Right forelimb (tissue), 1 donor: ENCODE data around the gene SLC36A1.

Source experiments
- DNase-seq: peaks from one replicate; pipeline ENCODE4 v3.0.0-alpha.2; 2018

SLC36A1 gene

DNA sequence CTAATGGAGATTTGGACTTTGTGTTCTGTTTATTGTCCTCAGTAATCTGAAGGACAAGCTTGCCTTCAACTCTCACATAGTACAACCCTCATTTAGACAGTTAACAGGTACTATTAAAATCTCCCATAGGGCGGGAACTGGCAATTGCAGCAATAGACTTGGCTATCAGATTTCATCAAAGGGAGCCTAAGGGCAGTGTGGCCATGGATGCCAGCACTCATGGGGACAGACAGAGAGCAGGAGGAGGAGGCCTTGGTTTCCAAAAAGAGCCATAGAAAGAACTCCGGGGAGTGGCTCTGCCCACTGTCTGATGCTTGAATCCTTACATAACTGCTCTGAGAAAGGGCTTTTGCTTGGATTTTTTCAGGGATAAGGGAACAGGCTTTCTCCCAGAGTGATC lies 6.8 kb downstream of the SLC36A1 start:
- DNase-seq = no peak

DNA sequence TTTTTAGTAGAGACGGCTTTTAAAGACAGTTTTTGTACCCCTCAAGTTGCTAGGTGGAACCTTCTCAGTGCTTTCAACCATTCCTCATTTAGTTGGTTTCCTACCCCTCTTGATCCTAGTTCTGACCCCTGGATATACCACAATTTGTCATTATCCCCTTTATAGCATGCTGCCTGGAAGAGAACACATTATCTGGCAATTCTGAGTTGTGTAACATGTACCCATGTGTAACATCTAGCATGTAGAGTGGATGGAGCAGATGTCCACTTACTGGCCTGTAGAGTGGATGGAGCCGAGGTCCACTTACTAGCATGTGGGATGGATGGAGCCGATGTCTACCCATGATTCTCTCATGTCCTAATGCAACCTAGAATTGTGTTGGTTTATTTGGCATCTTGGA lies 7.5 kb downstream of the SLC36A1 start:
- DNase-seq = no peak

DNA sequence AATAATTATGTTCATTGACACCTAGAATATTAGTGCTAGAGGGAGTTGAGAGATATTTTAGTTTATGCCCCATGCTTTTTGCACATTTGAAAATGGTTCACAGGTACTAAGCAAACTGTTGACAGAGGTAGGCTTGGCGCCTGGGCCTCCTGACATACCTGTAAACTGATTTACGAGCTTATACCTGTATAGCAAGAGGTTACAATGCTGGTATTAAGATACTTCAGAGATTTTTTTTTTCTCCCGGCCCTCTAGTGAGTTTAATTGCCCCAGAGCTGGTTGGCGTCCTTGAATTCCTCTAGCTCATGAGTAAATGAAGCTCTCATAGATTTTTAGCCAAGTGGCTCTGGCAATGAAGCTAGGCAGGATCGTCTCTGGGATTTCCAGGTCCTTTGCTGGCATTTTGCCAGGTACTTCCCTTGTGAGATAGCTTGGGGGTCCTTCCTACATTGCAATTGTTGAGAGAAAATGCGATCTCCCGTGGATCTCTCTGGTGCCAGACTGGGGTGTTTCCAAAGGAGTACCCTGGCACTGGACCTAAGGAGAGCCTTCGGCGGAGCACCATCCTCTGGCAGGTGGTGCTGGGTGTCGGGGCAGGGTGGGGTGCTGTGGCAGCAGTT lies 9.0 kb downstream of the SLC36A1 start:
- no peak for DNase-seq

DNA sequence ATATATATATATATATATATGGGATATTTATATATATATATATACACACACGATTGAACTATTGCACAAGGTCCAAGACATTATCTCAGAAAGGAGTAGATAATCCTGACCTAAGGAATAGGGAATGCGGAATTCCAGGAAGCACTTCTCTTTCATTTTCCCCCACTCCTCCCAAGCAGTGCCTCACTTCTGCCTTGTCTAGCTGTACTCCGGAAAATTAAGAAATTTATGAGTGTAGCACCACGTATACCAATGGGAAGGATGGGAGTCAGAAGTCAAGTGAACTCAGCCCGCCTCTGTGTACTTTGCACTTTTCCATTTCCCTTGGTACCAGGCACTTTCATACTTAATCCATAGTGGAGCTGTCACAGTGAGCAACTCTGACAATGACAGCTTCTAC lies 10.9 kb downstream of the SLC36A1 start:
- DNase-seq = no peak

DNA sequence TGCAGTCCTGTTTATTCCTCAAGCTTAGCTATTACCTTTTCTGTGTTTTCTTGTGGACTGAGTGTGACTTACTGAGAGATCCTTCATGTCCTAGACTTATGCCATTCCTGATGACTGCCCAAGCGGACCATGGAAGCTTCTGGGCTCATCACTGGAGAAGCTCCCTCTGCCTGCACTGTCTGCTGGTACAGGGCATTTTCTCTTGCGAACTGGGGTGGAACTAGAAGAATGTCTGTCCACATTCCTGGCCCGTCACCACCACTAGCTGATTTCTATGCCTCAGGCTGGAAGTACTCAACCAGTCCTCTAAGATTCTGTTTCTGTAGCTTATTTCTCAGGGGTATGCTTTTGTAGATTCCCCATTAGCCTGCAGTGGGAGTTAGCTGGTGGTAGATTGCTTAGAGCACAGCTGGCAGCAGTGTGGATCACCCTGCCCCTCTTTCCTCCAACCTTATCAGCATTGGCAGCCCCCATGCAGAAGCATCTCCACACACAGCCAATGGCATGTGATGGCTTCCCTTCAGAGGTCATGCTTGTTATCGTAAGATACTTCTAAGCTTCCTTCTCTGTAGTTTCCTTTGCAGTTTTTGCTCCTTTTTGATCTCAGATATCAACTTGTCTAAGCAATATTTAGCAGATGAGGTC lies 12.4 kb downstream of the SLC36A1 start:
- no peak for DNase-seq

DNA sequence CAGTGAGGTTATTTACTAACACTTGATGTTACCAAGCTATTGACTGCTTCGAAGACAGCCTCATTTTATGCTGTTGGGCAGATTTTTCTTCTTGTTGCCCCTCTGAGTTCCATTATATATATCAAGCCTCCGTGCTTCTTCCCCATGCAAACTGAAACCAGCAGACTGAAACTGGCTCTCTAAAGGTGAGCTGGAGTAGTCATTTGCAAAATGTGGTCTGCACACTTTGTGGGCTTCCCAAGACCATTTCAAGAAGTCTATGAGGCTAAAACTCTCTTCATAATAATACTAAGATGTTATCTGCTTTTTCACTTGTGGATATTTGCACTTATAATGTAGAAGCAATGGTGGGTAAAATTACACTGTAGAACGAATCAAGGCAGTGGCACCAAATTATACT lies 13.9 kb downstream of the SLC36A1 start:
- DNase-seq = no peak

DNA sequence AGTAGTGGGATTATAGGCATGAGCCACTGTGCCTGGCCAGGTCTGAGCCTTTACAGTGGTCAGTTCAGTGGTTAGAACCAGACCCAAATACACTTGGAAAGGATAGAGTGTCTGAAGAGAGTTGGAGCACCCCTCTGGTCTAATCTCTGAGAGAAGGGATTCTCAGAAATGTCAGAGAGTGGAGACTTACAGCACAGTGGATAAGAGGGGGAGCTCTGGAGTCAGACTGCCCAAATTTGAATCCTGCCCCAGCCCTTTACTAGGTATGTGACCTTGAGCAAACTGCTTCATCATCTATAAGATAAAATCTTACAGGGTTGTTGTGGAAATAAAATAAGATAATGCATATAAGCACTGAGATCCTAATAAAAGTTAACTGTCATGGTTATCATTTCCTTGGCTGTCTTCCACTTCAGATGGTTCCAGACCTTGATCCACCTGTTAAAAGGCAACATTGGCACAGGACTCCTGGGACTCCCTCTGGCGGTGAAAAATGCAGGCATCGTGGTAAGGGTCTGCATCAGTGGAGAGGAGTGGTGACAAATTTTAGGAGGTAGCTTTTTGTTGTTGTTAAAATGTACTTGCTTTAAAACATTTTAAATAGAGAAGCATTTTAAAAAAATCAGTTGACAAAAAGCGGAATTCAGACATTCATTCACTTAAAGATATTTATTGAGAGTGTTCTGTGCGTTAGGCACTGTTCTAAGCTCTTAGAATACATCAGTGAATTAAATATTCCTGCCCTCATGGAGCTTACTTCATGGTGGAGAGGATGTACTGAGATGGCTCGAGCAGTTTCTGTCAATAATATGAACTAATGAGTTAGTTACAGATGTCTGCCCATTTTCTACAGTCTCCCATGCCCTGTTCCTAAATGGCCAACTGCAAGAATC lies 16.0 kb downstream of the SLC36A1 start:
- no peak for DNase-seq

DNA sequence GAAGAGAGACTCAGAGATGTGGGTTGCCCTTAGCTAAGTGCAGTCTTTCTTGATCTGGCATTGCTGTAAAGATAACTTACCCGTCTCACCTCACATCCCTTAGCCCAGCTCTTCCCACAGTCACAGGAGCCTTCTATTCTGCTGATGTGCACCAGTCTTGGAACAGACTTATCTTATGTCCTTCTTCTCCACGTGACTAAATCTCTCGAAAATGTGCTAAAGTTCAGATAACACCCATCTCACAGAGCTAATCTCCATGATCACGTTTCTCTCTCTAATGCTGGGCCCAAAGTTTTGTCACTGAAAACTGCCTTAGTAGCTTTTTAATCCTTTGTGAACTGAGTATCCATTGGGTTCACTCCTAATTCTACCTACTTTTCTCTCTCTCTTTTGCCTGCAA lies 16.7 kb downstream of the SLC36A1 start:
- DNase-seq = no peak

DNA sequence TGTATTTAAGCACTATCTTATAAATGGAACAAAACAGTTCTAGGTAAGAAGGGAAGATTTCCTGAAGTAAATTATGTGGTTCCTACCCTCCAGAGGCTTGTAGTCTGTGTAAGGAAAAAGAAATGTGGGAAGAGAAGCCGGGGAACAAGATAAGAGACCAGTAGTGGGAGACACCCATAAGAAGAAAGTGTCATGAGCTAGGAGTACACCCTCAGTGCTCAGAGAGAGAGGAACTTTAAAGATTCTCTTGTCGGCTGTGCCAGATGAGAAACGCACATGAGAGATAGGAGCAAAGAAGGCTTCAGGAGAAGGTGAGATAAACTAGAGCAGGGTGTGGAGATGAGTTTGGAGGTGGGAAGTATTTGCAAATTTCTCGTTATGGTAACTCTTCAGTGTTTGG lies 18.1 kb downstream of the SLC36A1 start:
- DNase-seq = no peak

DNA sequence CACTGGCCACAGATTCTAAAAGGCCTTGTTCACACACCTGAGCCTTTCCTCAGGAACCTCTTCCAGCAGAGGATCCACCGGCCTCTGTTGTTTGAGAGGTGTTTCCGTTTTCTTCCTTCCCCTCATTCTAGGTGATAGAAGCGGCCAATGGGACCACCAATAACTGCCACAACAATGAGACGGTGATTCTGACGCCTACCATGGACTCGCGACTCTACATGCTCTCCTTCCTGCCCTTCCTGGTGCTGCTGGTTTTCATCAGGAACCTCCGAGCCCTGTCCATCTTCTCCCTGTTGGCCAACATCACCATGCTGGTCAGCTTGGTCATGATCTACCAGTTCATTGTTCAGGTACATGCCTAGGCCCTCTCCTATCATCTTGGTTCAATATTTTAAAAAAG lies 20.2 kb downstream of the SLC36A1 start:
- DNase-seq = no peak

DNA sequence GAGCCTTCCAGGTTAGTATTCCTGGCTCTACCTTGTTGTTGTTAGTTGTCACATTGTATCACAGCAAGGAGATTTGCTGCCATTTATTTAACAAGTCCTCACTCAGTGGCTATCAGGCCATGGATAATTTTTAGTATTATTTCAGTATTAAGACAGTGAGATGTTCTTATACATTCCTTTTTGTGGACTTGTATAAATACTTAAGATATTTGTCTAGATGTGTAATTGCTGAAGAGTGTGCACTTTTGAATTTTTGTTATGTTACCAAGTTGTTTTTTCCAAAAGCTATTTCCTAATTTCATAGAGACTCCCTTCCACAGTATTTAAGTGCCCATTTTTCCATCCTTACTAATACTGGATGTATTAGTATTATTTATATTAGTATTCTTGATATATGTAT lies 22.0 kb downstream of the SLC36A1 start:
- DNase-seq = no peak

DNA sequence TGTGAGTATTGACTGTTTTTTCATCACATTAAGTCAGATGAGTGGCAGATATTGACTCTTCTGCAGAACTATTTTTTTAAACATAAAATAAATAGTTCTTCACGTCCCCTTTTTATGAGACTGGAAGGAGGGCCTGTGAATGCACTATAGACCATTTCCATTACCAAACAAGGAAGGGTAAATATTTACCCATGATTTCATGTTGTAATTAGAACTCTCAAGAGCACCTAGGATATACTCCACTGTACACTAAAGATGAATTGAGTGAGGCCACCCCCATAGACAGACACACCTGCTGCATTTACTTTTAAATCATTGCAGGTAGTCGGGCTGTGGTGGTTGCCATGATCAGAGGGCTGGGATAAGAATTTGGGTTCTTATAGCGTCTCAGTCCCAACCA lies 22.6 kb downstream of the SLC36A1 start:
- no peak for DNase-seq

DNA sequence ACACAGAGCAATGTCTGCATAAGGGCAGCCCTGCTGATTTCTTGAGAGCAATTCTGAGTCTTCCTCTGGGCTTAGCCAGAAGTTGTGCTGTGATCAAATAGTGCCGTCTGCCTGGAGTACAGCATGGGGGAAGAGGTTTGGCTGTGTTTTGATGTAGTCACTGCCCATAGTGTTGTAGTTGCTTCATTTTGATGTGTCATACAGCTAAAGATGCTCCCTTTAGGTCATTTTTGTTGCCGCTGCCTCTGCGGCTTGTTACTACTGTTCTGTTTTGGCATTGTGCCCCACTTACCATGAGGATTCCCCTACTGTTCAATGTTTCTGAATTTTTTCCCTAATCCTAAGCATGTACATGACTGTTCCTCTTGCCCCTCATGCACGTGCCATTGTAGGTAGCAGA lies 23.0 kb downstream of the SLC36A1 start:
- DNase-seq = no peak

DNA sequence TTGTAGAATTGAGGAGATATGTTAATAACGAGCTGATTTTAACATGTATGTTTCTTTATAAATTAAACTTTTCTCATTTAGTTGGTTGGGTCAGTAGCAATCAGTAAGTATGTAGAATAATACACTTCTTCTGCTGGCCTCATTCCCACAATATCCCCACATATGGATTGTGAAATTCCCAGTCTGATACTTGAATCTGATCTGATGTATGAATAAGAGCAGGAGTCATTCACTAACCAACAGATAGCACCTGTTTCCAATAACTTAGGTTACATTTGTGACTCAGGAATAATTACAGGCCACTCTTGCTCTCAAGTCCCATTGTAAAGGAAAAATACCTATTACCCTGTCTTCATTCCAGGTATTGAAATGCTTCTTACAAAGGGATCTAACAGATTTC lies 23.9 kb downstream of the SLC36A1 start:
- DNase-seq = no peak

DNA sequence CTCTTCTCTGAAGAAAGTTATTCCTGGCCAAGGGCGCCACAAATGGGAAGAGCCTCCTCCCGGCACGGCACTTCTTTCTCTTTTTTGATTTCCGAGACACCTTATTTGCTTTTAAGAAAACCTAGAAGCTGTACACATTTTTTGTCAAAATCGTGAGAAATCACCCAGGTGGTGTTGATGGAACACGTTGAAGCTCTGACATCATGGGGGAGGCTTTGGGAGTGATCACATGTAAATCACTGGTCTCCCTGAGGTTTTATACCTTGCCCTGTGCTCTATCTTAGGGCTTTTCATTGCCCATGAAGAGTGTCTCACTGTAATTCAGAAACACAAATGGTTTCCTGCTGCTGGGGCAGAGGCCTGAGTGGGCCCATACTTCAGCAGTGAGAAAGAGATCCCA lies 27.4 kb downstream of the SLC36A1 start:
- DNase-seq = no peak

DNA sequence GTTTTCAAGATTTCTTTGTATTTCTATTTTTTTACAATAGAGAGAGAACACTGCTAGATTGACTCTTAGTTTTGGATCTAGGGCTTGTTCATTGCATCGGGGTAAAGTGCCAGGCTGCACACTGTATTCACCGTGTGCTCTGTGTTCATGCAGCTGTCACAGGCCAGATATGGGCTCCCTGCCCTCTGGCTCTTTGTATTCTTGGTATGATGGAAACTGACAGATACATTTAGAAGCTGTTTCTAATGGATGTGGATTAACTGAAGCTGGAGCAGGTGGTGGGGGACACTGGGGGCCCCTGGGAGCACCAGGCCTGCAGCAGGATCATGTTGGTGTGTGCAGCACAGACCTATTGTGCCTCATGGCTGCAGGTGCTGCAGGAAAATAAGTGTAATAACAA lies 28.0 kb downstream of the SLC36A1 start:
- DNase-seq = no peak

DNA sequence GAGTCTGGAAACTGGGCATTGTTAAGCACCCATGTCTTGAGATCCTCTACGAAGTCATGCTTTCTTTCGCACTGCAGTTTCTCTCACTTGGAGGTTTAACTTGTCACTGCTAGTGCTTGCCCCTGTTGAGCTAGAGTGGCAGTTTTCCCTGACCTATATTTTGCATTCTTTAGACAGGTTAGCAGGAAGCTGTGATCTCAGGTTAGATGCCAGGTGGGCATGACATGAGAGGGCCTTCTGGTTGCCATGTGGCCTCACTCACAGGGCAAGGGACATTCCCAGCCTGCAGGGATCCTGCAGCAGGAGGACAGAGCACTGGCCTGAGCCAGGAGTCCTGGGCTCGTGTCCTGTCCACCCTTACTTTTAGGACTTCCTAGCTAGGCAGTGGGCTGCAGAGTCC lies 28.6 kb downstream of the SLC36A1 start:
- DNase-seq = no peak

DNA sequence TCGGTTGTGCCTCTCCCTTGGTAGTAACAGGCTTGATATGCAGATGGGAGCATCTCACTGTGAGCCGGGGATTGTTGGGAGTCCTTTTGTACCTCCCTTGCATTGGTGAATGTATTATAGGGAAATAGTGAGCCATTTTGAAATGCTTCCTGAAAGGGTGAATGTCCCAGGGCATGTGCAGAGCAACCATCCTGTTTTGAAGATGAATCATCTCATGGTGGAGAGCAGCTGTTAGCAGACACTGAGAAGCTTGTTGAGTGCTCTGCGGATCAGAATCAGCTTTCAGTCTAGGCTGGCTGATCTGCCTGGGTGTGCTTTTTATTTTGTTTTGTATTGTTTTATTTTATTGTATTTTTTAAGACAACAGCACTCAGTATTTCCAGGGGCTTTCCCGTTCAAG lies 29.7 kb downstream of the SLC36A1 start:
- DNase-seq = no peak

DNA sequence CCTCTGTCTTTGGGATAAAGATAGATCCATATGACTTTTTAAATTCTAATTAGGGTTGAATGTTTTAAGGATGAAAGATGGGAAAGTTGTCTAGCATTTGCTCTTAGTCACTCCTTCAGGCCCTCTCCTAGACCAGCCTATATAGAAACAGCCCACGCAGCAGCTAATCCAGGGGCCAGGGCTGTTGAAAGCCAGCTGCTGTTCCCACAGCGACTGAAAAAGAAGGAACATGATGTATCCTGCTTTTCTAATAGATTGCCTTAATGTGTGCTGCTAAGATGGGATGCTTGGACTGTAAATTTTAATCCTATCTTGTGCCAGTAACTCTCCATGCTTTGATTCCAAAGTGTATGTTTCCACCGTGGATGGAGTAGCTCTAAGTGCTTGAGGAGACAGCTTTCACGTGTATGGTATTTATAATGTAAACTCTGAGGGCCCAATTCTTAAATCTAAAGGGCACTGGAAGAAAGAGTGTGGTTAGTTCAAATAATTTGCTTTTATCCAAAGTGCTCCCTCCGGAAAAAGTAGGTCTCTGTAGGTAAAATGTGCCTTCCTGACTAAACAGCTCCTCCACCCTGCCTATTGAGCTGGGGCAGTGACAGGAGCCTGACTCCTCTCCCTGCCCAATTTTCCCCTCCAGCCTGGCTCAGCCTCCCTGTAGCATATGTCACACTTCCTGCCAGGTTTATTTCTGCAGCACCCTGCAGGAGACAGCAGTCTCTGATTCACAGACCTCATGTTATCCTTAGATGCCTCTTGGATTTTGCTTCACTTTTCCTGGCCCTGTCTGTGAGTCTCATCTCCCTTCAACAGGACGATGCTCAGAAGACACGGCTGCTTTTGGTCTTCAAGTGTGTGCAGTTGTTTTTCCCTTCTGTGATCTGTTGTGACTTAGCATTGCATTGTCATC lies 33.2 kb downstream of the SLC36A1 start:
- DNase-seq = no peak

DNA sequence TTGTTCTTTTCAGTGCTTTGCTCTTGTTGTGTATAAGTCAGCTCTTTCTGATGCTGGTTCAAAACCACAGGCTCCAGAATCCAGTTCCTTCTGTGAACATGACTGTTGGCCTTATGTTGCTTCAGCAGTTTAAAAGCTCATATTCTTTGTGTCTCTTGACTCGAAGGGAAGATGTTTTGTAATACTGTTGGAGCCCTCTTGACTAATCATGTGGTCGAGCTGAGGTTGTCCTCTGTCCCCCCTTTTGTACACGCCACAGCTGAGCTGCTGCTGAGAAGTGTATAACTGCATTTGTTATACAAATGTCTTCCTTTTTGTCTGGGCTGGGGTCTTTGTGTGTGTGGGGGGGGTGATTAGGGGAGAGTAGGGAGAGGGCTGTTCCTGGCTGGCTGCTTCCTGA lies 35.8 kb downstream of the SLC36A1 start:
- DNase-seq = no peak

DNA sequence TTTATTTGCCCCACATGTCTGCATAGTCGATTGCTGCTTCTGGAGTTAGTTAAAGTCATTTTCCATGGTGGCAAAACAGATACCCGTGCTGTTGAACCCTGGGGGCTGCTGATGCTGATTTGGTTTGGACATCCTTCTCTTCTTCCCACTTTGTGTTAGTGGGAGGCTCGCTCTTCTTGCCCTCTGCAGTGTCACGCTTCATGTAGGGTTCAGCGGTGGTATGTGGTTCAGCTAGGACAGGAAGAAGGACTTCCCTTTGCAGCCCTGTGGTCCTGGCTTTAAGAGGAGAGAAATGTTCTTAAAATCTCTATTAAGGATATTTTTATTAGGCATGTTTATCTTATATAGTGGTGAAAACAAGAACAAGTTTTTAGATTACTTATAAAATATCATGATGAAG lies 36.2 kb downstream of the SLC36A1 start:
- no peak for DNase-seq

DNA sequence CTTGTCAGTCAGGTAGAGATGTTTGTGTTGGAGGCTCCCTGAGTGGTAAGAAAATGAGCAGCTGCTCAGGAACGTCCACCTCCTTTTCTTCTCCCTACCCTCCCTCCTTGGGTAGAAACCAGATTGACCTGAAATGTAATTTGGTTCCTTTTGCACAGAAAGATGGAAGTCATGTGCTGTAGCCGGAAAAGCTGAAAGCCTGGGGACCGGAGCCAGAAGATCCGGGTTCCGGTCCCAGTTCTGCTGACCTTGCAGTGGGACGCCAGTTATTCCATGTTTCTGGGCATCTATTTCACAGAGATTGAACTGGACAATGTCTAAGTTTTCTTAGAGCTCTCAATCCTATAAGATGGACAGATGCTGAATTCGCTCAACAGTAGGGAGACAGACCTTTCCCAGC lies 40.1 kb downstream of the SLC36A1 start:
- no peak for DNase-seq

DNA sequence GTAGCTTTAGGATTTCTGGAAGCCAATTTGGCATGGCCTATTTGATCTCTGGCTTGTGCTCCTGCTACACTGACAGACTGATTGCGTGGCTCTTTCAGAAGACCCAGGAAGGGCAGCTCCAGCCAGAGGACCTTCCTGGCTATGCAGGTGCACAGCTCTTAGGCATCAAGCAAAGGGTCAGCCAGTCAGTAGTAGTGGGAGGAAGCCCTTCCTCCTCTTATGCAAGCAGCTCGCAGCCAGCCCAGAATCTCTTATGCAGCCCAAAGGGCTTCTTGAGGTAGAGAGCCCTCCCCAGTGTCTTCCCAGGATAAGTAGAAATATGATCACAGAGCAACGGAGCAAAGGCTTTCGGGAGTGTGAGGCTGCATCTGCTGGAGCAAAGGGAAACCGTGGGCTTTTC lies 43.2 kb downstream of the SLC36A1 start:
- DNase-seq = no peak
